ENCODE data around the gene EIF2S1.

GRCh38 chr14:67424539-67424938 is 64.4 kb downstream of the EIF2S1 start:
- TF ChIP-seq, protein P1, sequence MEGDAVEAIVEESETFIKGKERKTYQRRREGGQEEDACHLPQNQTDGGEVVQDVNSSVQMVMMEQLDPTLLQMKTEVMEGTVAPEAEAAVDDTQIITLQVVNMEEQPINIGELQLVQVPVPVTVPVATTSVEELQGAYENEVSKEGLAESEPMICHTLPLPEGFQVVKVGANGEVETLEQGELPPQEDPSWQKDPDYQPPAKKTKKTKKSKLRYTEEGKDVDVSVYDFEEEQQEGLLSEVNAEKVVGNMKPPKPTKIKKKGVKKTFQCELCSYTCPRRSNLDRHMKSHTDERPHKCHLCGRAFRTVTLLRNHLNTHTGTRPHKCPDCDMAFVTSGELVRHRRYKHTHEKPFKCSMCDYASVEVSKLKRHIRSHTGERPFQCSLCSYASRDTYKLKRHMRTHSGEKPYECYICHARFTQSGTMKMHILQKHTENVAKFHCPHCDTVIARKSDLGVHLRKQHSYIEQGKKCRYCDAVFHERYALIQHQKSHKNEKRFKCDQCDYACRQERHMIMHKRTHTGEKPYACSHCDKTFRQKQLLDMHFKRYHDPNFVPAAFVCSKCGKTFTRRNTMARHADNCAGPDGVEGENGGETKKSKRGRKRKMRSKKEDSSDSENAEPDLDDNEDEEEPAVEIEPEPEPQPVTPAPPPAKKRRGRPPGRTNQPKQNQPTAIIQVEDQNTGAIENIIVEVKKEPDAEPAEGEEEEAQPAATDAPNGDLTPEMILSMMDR (IDR thresholded peaks at IDR 0.05) = no peak
- no peak for TF ChIP-seq EZH2phosphoT487 (IDR thresholded peaks at IDR 0.05)
- no peak for TF ChIP-seq EZH2 (IDR thresholded peaks at IDR 0.05)
